K562 (cell line): ENCODE results near the gene GASK1A.

Source experiments
- ATF3 ChIP-seq, 2 experiments: fragments of 450-650 bp in 1 of 2; sonication (generic) in 1 of 2; formaldehyde crosslinking in 1 of 2; IDR thresholded peaks in 1 of 2; conservative IDR thresholded peaks in 1 of 2; 2 replicates each; pipeline versions ENCODE4 v1.6.1 to v1.8.1; 2016 to 2023; ENCODE audit warnings: mild to moderate bottlenecking in 2 of 2, moderate library complexity in 2 of 2, inconsistent platforms in 1 of 2, missing genetic modification reagents in 1 of 2
- GABPB2 ChIP-seq: fragments of 250-450 bp; sonication (Bioruptor Pico); conservative IDR thresholded peaks from 2 replicates; pipeline ENCODE4 v1.5.1; 2021; ENCODE audit warnings: mild to moderate bottlenecking
- NFYB ChIP-seq: IDR thresholded peaks from 2 replicates; pipeline ENCODE4 v1.6.1; 2011; ENCODE audit warnings: mild to moderate bottlenecking, moderate library complexity; ENCODE audit not compliant: insufficient read length; ENCODE audit errors: extremely low read depth
- POLR2A ChIP-seq: fragments of 450-650 bp; conservative IDR thresholded peaks from 2 replicates; pipeline ENCODE4 v1.6.1; 2016
- RFX5 ChIP-seq: IDR thresholded peaks from 2 replicates; pipeline ENCODE4 v1.6.1; 2011; ENCODE audit warnings: low read depth, mild to moderate bottlenecking, improper control_type of control experiment, low read length
- ZZZ3 ChIP-seq: fragments of 450-650 bp; IDR thresholded peaks from 2 replicates; pipeline ENCODE4 v1.6.1; 2016; ENCODE audit warnings: antibody characterized with exemption, mild to moderate bottlenecking, moderate library complexity

- TF ChIP-seq RFX5 (no peak), GABPB2 (CRISPR knock-in tag) (no peak), NFYB (no peak), ZZZ3 (no peak), ATF3 (IDR thresholded peaks at IDR 0.05) (no peak), ATF3 (CRISPR knock-in tag; conservative IDR thresholded peaks at IDR 0.05) (no peak), POLR2A (no peak)
These were observed 37.9 kb downstream of the GASK1A start for GRCh38 chr3:43017004-43017403.
